Measurements from ENCODE around the gene COPA.

Gene COPA

GRCh38 chr1:160369087-160369486 lies 26.0 kb upstream of the COPA start:
- no peak overlapping the region for H3K4me3 ChIP-seq (ENCODE audit: low read length)

GRCh38 chr1:160367934-160368923 lies 25.2 kb upstream of the COPA start:
- no peaks in the 10 kb centered on the region for H3K36me3 ChIP-seq (ENCODE audit: control insufficient read depth, insufficient read depth, low read length)
- no peaks in the 10 kb centered on the region for H3K27me3 ChIP-seq (ENCODE audit: control insufficient read depth, insufficient read depth, low read length)
- H3K4me1 ChIP-seq (ENCODE audit: control insufficient read depth, insufficient read depth, low read length) = no peaks in the 10 kb centered on the region
- H3K4me3 ChIP-seq (ENCODE audit: low read length) = no peak overlapping the region
- no peak overlapping the region for H3K27ac ChIP-seq (ENCODE audit: low read depth, low read length)
- H3K9ac ChIP-seq (ENCODE audit: low read length) = no peak overlapping the region

More at GRCh38 chr1:160369087-160369486, 26.0 kb upstream of the COPA start:
- Histone ChIP-seq H3K27me3 (ENCODE audit: control insufficient read depth, insufficient read depth, low read length) (no peaks in the 10 kb centered on the region), H3K36me3 (ENCODE audit: control insufficient read depth, insufficient read depth, low read length) (no peaks in the 10 kb centered on the region), H3K27ac (ENCODE audit: low read depth, low read length) (no peak overlapping the region), H3K4me1 (ENCODE audit: control insufficient read depth, insufficient read depth, low read length) (no peaks in the 10 kb centered on the region), H3K9ac (ENCODE audit: low read length) (no peak overlapping the region)

GRCh38 chr1:160367516-160367900 lies 24.5 kb upstream of the COPA start:
- Histone ChIP-seq H3K9ac (ENCODE audit: low read length) (no peak overlapping the region), H3K27me3 (ENCODE audit: control insufficient read depth, insufficient read depth, low read length) (no peaks in the 10 kb centered on the region), H3K4me1 (ENCODE audit: control insufficient read depth, insufficient read depth, low read length) (no peaks in the 10 kb centered on the region), H3K27ac (ENCODE audit: low read depth, low read length) (no peak overlapping the region), H3K4me3 (ENCODE audit: low read length) (no peak overlapping the region), H3K36me3 (ENCODE audit: control insufficient read depth, insufficient read depth, low read length) (no peaks in the 10 kb centered on the region)

- Histone ChIP-seq H3K4me1 (ENCODE audit: control insufficient read depth, insufficient read depth, low read length) (no peaks in the 10 kb centered on the region), H3K36me3 (ENCODE audit: control insufficient read depth, insufficient read depth, low read length) (no peaks in the 10 kb centered on the region), H3K4me3 (ENCODE audit: low read length) (no peak within 1 kb of the TSS), H3K27me3 (ENCODE audit: control insufficient read depth, insufficient read depth, low read length) (no peaks in the 10 kb centered on the region), H3K27ac (ENCODE audit: low read depth, low read length) (no peak within 1 kb of the TSS), H3K9ac (ENCODE audit: low read length) (no peak within 1 kb of the TSS)
These were observed 23.9 kb upstream of the COPA start, which contains the start of gene NHLH1 for GRCh38 chr1:160366731-160367515. Gene NHLH1, plus strand, starts transcription at chr1:160367071. Its CDS starts 3,661 bp downstream, at chr1:160370732.

GRCh38 chr1:160365325-160365724 lies 22.3 kb upstream of the COPA start:
- Histone ChIP-seq H3K27me3 (ENCODE audit: control insufficient read depth, insufficient read depth, low read length) (no peaks in the 10 kb centered on the region), H3K4me1 (ENCODE audit: control insufficient read depth, insufficient read depth, low read length) (no peaks in the 10 kb centered on the region), H3K4me3 (ENCODE audit: low read length) (no peak overlapping the region)

GRCh38 chr1:160363951-160364735 lies 21.1 kb upstream of the COPA start:
- H3K27ac ChIP-seq (ENCODE audit: low read depth, low read length) = no peak overlapping the region
- no peaks in the 10 kb centered on the region for H3K4me1 ChIP-seq (ENCODE audit: control insufficient read depth, insufficient read depth, low read length)
- H3K4me3 ChIP-seq (ENCODE audit: low read length) = no peak overlapping the region
- H3K36me3 ChIP-seq (ENCODE audit: control insufficient read depth, insufficient read depth, low read length) = no peaks in the 10 kb centered on the region
- H3K27me3 ChIP-seq (ENCODE audit: control insufficient read depth, insufficient read depth, low read length) = no peaks in the 10 kb centered on the region
- H3K9ac ChIP-seq (ENCODE audit: low read length) = no peak overlapping the region

More at GRCh38 chr1:160365325-160365724, 22.3 kb upstream of the COPA start:
- no peak overlapping the region for H3K27ac ChIP-seq (ENCODE audit: low read depth, low read length)
- no peak overlapping the region for H3K9ac ChIP-seq (ENCODE audit: low read length)
- H3K36me3 ChIP-seq (ENCODE audit: control insufficient read depth, insufficient read depth, low read length) = no peaks in the 10 kb centered on the region

GRCh38 chr1:160363010-160363409 lies 20.0 kb upstream of the COPA start:
- peaks cover 3% of the 10 kb centered on the region for H3K36me3 ChIP-seq (ENCODE audit: control insufficient read depth, insufficient read depth, low read length)
- no peaks in the 10 kb centered on the region for H3K27me3 ChIP-seq (ENCODE audit: control insufficient read depth, insufficient read depth, low read length)
- H3K27ac ChIP-seq (ENCODE audit: low read depth, low read length) = no peak overlapping the region
- H3K4me1 ChIP-seq (ENCODE audit: control insufficient read depth, insufficient read depth, low read length) = no peaks in the 10 kb centered on the region
- no peak overlapping the region for H3K9ac ChIP-seq (ENCODE audit: low read length)
- H3K4me3 ChIP-seq (ENCODE audit: low read length) = no peak overlapping the region

- Histone ChIP-seq H3K27ac (ENCODE audit: low read depth, low read length) (no peak overlapping the region), H3K36me3 (ENCODE audit: control insufficient read depth, insufficient read depth, low read length) (peaks cover 7% of the 10 kb centered on the region), H3K9ac (ENCODE audit: low read length) (no peak overlapping the region), H3K27me3 (ENCODE audit: control insufficient read depth, insufficient read depth, low read length) (no peaks in the 10 kb centered on the region), H3K4me3 (ENCODE audit: low read length) (no peak overlapping the region), H3K4me1 (ENCODE audit: control insufficient read depth, insufficient read depth, low read length) (no peaks in the 10 kb centered on the region)
These were observed 19.3 kb upstream of the COPA start for GRCh38 chr1:160362168-160362957.

GRCh38 chr1:160361814-160362167 lies 18.7 kb upstream of the COPA start:
- Histone ChIP-seq H3K27ac (ENCODE audit: low read depth, low read length) (no peak overlapping the region), H3K4me1 (ENCODE audit: control insufficient read depth, insufficient read depth, low read length) (no peaks in the 10 kb centered on the region), H3K9ac (ENCODE audit: low read length) (no peak overlapping the region), H3K4me3 (ENCODE audit: low read length) (no peak overlapping the region), H3K27me3 (ENCODE audit: control insufficient read depth, insufficient read depth, low read length) (no peaks in the 10 kb centered on the region), H3K36me3 (ENCODE audit: control insufficient read depth, insufficient read depth, low read length) (peaks cover 9% of the 10 kb centered on the region)

GRCh38 chr1:160361199-160361598 lies 18.1 kb upstream of the COPA start:
- Histone ChIP-seq H3K4me3 (ENCODE audit: low read length) (no peak overlapping the region), H3K9ac (ENCODE audit: low read length) (no peak overlapping the region), H3K4me1 (ENCODE audit: control insufficient read depth, insufficient read depth, low read length) (no peaks in the 10 kb centered on the region), H3K36me3 (ENCODE audit: control insufficient read depth, insufficient read depth, low read length) (peaks cover 15% of the 10 kb centered on the region), H3K27me3 (ENCODE audit: control insufficient read depth, insufficient read depth, low read length) (no peaks in the 10 kb centered on the region), H3K27ac (ENCODE audit: low read depth, low read length) (no peak overlapping the region)

- no peaks in the 10 kb centered on the region for H3K27me3 ChIP-seq (ENCODE audit: control insufficient read depth, insufficient read depth, low read length)
- H3K27ac ChIP-seq (ENCODE audit: low read depth, low read length) = no peak overlapping the region
- H3K4me3 ChIP-seq (ENCODE audit: low read length) = no peak overlapping the region
- peaks cover 23% of the 10 kb centered on the region for H3K36me3 ChIP-seq (ENCODE audit: control insufficient read depth, insufficient read depth, low read length)
- H3K4me1 ChIP-seq (ENCODE audit: control insufficient read depth, insufficient read depth, low read length) = no peaks in the 10 kb centered on the region
- H3K9ac ChIP-seq (ENCODE audit: low read length) = no peak overlapping the region
These were observed 17.2 kb upstream of the COPA start for GRCh38 chr1:160360227-160360695.

All from rectal smooth muscle tissue (tissue), 1 donor.